K562 (cell line): Measurements from ENCODE around the gene LCN15. TPM values are rescaled to one million over a fixed set of nuclear protein-coding genes. Genes with fewer than 3 reads are reported as not detected.

Experiments used
- ATAC-seq: fragments of 200-7000 bp; cut with Tn5 transposase; 3 replicates; pipeline ENCODE4 v1.9.1; 2020; ENCODE audit warnings: moderate library complexity
- BruUV-seq: library from RNA; stranded (reverse); fragments of 400-500 nt; replicated peaks from 2 replicates; lab custom pipeline; 2021; lab: Mats Ljungman, UMichigan
- CTCF ChIA-PET: fragments of 300-600 bp; formaldehyde crosslinking; extraction: SDS; loops from one replicate; lab custom pipeline; 2021; ENCODE audit warnings: low intra/inter-chr PET ratio; lab: Yijun Ruan, JAX
- POLR2A ChIA-PET: fragments of 300-600, 350-650 bp; sonication (Branson Sonifier 250); formaldehyde crosslinking; extraction: SDS; loops from one replicate; lab custom pipeline; 2021; ENCODE audit warnings: antibody characterized with exemption, inconsistent platforms; lab: Yijun Ruan, JAX
- DNase-seq, 4 experiments: peaks; one replicate each; pipeline versions ENCODE4 v3.0.0 to v3.0.0-alpha.2; 2011 to 2018; ENCODE audit warnings: low spot score in 3 of 4, mixed read lengths in 3 of 4; ENCODE audit errors: extremely low read depth in 1 of 4
- FAIRE-seq: peaks from 2 replicates; lab custom pipeline; 2011; peaks lifted over from hg19 to GRCh38; lab: Jason Lieb, UNC
- H2AFZ ChIP-seq: 2 replicates; pipeline ENCODE4 v1.6.0; 2011; ENCODE audit warnings: low read depth, low read length, control low read depth, inconsistent platforms
- H3K27ac ChIP-seq: fragments of 200-600 bp; 3 replicates; pipeline ENCODE4 v1.8.0; 2011; ENCODE audit warnings: low read depth, mild to moderate bottlenecking, control low read depth, inconsistent platforms, low read length, moderate library complexity, mixed read lengths; ENCODE audit errors: extremely low read depth
- H3K27me3 ChIP-seq, 2 experiments: fragments of 300-600 bp in 1 of 2; 2 replicates in 1 of 2; 3 replicates in 1 of 2; pipeline versions ENCODE4 v1.6.0 to v1.8.0; 2011; ENCODE audit warnings: inconsistent platforms in 2 of 2, low read length in 2 of 2, mild to moderate bottlenecking in 1 of 2, mixed read lengths in 1 of 2, moderate library complexity in 1 of 2; ENCODE audit not compliant: control insufficient read depth in 2 of 2, insufficient read depth in 2 of 2
- H3K36me3 ChIP-seq: fragments of 300-600 bp; 3 replicates; pipeline ENCODE4 v1.8.0; 2011; ENCODE audit warnings: mild to moderate bottlenecking, low read length, inconsistent platforms; ENCODE audit not compliant: control insufficient read depth, insufficient read depth
- H3K4me1 ChIP-seq, 2 experiments: fragments of 200-600 bp in 1 of 2; replicated peaks in 1 of 2; 2 replicates in 1 of 2; 3 replicates in 1 of 2; pipeline versions ENCODE4 v1.5.1 to v1.8.0; 2011; ENCODE audit warnings: inconsistent platforms in 2 of 2, low read length in 2 of 2, mild to moderate bottlenecking in 1 of 2, mixed read lengths in 1 of 2, moderate library complexity in 1 of 2; ENCODE audit not compliant: control insufficient read depth in 2 of 2, insufficient read depth in 2 of 2
- H3K4me2 ChIP-seq: 2 replicates; pipeline ENCODE4 v1.6.1; 2011; ENCODE audit warnings: low read length, control low read depth, inconsistent platforms, mixed read lengths; ENCODE audit not compliant: insufficient read depth
- H3K4me3 ChIP-seq: fragments of 200-600 bp; sonication (generic), shearing (Covaris generic); 2 replicates; pipeline ENCODE4 v1.5.1; 2016; ENCODE audit warnings: control low read depth, inconsistent platforms
- H3K79me2 ChIP-seq: fragments of 200-600 bp; 3 replicates; pipeline ENCODE4 v1.8.0; 2011; ENCODE audit warnings: low read length, inconsistent platforms; ENCODE audit not compliant: control insufficient read depth, insufficient read depth
- H3K9ac ChIP-seq, 2 experiments: 2 replicates each; pipeline versions ENCODE4 v1.6.0 to v1.6.1; 2011; ENCODE audit warnings: low read depth in 2 of 2, low read length in 2 of 2, control low read depth in 1 of 2, inconsistent platforms in 1 of 2, mild to moderate bottlenecking in 1 of 2, mixed read lengths in 1 of 2; ENCODE audit not compliant: insufficient read depth in 1 of 2
- H3K9me1 ChIP-seq: one replicate; pipeline ENCODE4 v1.6.0; 2011; ENCODE audit warnings: inconsistent platforms, mild to moderate bottlenecking, low read length, moderate library complexity; ENCODE audit not compliant: control insufficient read depth, insufficient read depth
- H3K9me3 ChIP-seq: replicated peaks from 2 replicates; pipeline ENCODE4 v1.5.1; 2011; ENCODE audit warnings: low read depth, low read length, inconsistent platforms; ENCODE audit not compliant: control insufficient read depth, insufficient read depth
- H4K20me1 ChIP-seq: replicated peaks from 2 replicates; pipeline ENCODE4 v1.6.1; 2011; ENCODE audit warnings: low read length, inconsistent platforms, mixed read lengths; ENCODE audit not compliant: control insufficient read depth, insufficient read depth
- BRD9 ChIP-seq: fragments of 450-650 bp; IDR thresholded peaks from 2 replicates; pipeline ENCODE4 v1.6.1; 2018; ENCODE audit warnings: low read depth; ENCODE audit not compliant: partially characterized antibody
- CBX3 ChIP-seq, 2 experiments: IDR thresholded peaks; 1 replicate in 1 of 2; 2 replicates in 1 of 2; pipeline ENCODE4 v1.6.1; 2012; ENCODE audit warnings: inconsistent platforms in 2 of 2, low read length in 2 of 2, borderline replicate concordance in 1 of 2, control low read depth in 1 of 2
- CBX8 ChIP-seq: fragments of 200-600 bp; sonication (generic); IDR thresholded peaks from 2 replicates; pipeline ENCODE4 v1.6.1; 2012; ENCODE audit warnings: borderline replicate concordance, mixed run types, low read depth, mild to moderate bottlenecking, moderate library complexity, mixed read lengths, low read length, control low read depth, inconsistent platforms; ENCODE audit not compliant: poor library complexity, severe bottlenecking; ENCODE audit errors: extremely low read depth
- FOSL1 ChIP-seq: fragments of 200-800 bp; sonication (Bioruptor generic); conservative IDR thresholded peaks from 2 replicates; pipeline ENCODE4 v1.6.1; 2016; ENCODE audit warnings: missing genetic modification characterization, missing compliant biosample characterization
- FOXO4 ChIP-seq: fragments of 450-650 bp; formaldehyde crosslinking; IDR thresholded peaks from 2 replicates; pipeline ENCODE4 v1.4.0; 2020; ENCODE audit warnings: mild to moderate bottlenecking, moderate library complexity
- HEY1 ChIP-seq: fragments of 250-450 bp; sonication (Bioruptor Pico); IDR thresholded peaks from 2 replicates; pipeline ENCODE4 v1.5.0; 2020; ENCODE audit warnings: mild to moderate bottlenecking, moderate library complexity, borderline replicate concordance
- STAT5B ChIP-seq: fragments of 250-450 bp; sonication (Bioruptor Pico); IDR thresholded peaks from 2 replicates; pipeline ENCODE4 v1.8.0; 2021; ENCODE audit warnings: mild to moderate bottlenecking, inconsistent platforms
- TSC22D4 ChIP-seq: fragments of 450-650 bp; IDR thresholded peaks from 2 replicates; pipeline ENCODE4 v1.6.1; 2016; ENCODE audit warnings: missing genetic modification characterization, missing biosample characterization, control low read depth
- XRCC5 ChIP-seq: fragments of 200-400 bp; formaldehyde crosslinking; IDR thresholded peaks from 2 replicates; pipeline ENCODE4 v1.6.1; 2017; ENCODE audit warnings: low read depth, mild to moderate bottlenecking, low read length
- ZC3H4 ChIP-seq: sonication (generic); formaldehyde crosslinking; IDR thresholded peaks from 2 replicates; pipeline ENCODE4 v1.9.0; 2021; ENCODE audit warnings: missing genetic modification reagents, borderline replicate concordance
- ZFP91 ChIP-seq: sonication (generic); formaldehyde crosslinking; IDR thresholded peaks from 2 replicates; pipeline ENCODE4 v1.8.0; 2022; ENCODE audit warnings: mild to moderate bottlenecking, missing genetic modification reagents
- ZNF165 ChIP-seq: fragments of 250-450 bp; sonication (Bioruptor Pico); IDR thresholded peaks from 2 replicates; pipeline ENCODE4 v1.4.0; 2020; ENCODE audit warnings: borderline replicate concordance
- ZNF197 ChIP-seq: fragments of 200-800 bp; sonication (Bioruptor generic); IDR thresholded peaks from 2 replicates; pipeline ENCODE4 v1.6.1; 2016; ENCODE audit warnings: low read depth, missing genetic modification characterization, missing compliant biosample characterization
- ZNF561 ChIP-seq: fragments of 450-650 bp; formaldehyde crosslinking; conservative IDR thresholded peaks from 2 replicates; pipeline ENCODE4 v1.4.0; 2020; ENCODE audit warnings: mild to moderate bottlenecking, moderate library complexity
- WGBS: fragments of 100-300 bp; shearing (Covaris generic); methylation state at CpG from one replicate; pipeline ENCODE4 v1.1.6; 2016; ENCODE audit warnings: low coverage, mixed read lengths; ENCODE audit not compliant: insufficient coverage; ENCODE audit errors: missing lambda C conversion rate; 5-methylcytosine and 5-hydroxymethylcytosine counted together
- in situ Hi-C: fragments of 300-500 bp; cut with MboI; formaldehyde crosslinking; loops from 4 replicates; pipeline ENCODE4 v1.15.0; 2018; ENCODE audit warnings: inconsistent platforms, mixed read lengths
- intact Hi-C: fragments of 100-400 bp; cut with micrococcal nuclease; formaldehyde crosslinking; loops from 2 replicates; pipeline ENCODE4 v1.14.2; 2022
- polyA plus RNA-seq, 8 experiments: library from polyadenylated mRNA; depleted of rRNA in 4 of 8; stranded (reverse) in 5 of 8; unstranded in 3 of 8; fragments of >200 nt; fragmentation: Nextera tagmentation in 2 of 8; fragmentation: Illumina TruSeq in 1 of 8; extraction: Ambion mirVana in 2 of 8; extraction: Trizol in 1 of 8; gene quantifications; 2 replicates each; pipeline versions ENCODE4 v1.2.1 to v1.2.3, GENCODE V29; 2011 to 2014; ENCODE audit warnings: inconsistent platforms in 1 of 8, missing spikeins in 1 of 8
- total RNA-seq, 7 experiments: library from RNA; depleted of rRNA in 6 of 7; stranded (reverse); fragments of >200 nt in 6 of 7; fragmentation: Illumina TruSeq in 2 of 7; extraction: Trizol in 2 of 7; gene quantifications; 2 replicates each; pipeline versions ENCODE4 v1.2.1 to v1.2.3, GENCODE V29; 2011 to 2021; ENCODE audit warnings: low replicate concordance in 1 of 7
- TF ChIP-seq, protein P1 (sequence below), 3 experiments: fragments of 200-800 bp in 1 of 3; sonication (Bioruptor generic) in 1 of 3; sonication (generic) in 1 of 3; formaldehyde crosslinking in 1 of 3; IDR thresholded peaks; 2 replicates each; pipeline versions ENCODE4 v1.6.1 to v1.8.0; 2016 to 2022; ENCODE audit warnings: mild to moderate bottlenecking in 2 of 3, missing compliant biosample characterization in 2 of 3, missing genetic modification characterization in 2 of 3, missing genetic modification reagents in 1 of 3

LCN15 gene
- total and polyA plus RNA-seq, 9 of the 15 experiments (the other 6 are each of a cell fraction or from before 2014, with no cell fraction given) = 0.66 TPM; not detected in 8

- CTCF ChIA-PET = no interaction called here
- ATAC-seq (peak; percentile 1; the same call in 2 of the 3 replicates), DNase-seq (no peak), FAIRE-seq (no peak)
- Histone ChIP-seq H2AFZ (peak overlapping the region; percentile 88), H3K9me3 (no peaks in the 10 kb centered on the region), H3K9me1 (no peaks in the 10 kb centered on the region), H3K4me1 (peaks cover 40 to 72% of the 10 kb centered on the region in 2 experiments; a peak in 4 of 5 replicates), H3K4me3 (peak overlapping the region; percentile 33), H3K4me2 (peak overlapping the region; percentile 78), H4K20me1 (no peaks in the 10 kb centered on the region), H3K9ac (peak overlapping the region in 1 of 2 experiments; percentile 86; a peak in 2 of 4 replicates), H3K36me3 (no peaks in the 10 kb centered on the region), H3K27ac (no peak overlapping the region), H3K79me2 (no peaks in the 10 kb centered on the region), H3K27me3 (no peaks in the 10 kb centered on the region)
- intact Hi-C loops = no loop called here
- no TSS peak for BruUV-seq
- POLR2A ChIA-PET = no interaction called here
- 57% methylated on average over 26 of the region's 35 CpGs for WGBS
- in situ Hi-C loops = loop anchor here (25.0 kb wide), 1 partner anchor 438 kb away; the partner anchor contains the start of genes CYSRT1, RNF224, SLC34A3 and TUBB4B
- no peak for TF ChIP-seq HEY1 (CRISPR knock-in tag)
- no peak for TF ChIP-seq ZNF197 (CRISPR knock-in tag)
- no peak for TF ChIP-seq ZNF561 (CRISPR knock-in tag)
- TF ChIP-seq ZFP91 (CRISPR knock-in tag) = no peak
- no peak for TF ChIP-seq FOSL1
- no peak for TF ChIP-seq STAT5B (CRISPR knock-in tag)
- no peak for TF ChIP-seq FOXO4 (CRISPR knock-in tag)
- TF ChIP-seq CBX8 = no peak
- TF ChIP-seq BRD9 = no peak
- TF ChIP-seq CBX3 (IDR thresholded peaks at IDR 0.05; ENCODE audit: borderline replicate concordance in 1 of 2, low read length in 2 of 2) = no peak
- TF ChIP-seq XRCC5 = 0 out of 2 replicates have a peak, but pooled peaks have one; percentile 4
- no peak for TF ChIP-seq TSC22D4 (tag)
- TF ChIP-seq, protein P1, sequence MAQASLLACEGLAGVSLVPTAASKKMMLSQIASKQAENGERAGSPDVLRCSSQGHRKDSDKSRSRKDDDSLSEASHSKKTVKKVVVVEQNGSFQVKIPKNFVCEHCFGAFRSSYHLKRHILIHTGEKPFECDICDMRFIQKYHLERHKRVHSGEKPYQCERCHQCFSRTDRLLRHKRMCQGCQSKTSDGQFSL (CRISPR knock-in tag; IDR thresholded peaks at IDR 0.05) = peak; percentile 60; the same call in 1 of the 2 replicates
- TF ChIP-seq, protein P1 (tag; IDR thresholded peaks at IDR 0.05) = no peak
- no peak for TF ChIP-seq ZC3H4 (CRISPR knock-in tag)
- TF ChIP-seq ZNF165 (CRISPR knock-in tag) = no peak
These were observed 34.9 kb upstream of the LCN15 start for GRCh38 chr9:136799079-136799853.
